Retina (tissue), 1 donor: ENCODE measurements around the gene RBM39.
"Not testable (repeated sequence)": the region's sequence is repeated elsewhere in the genome, so short reads cannot be mapped to it uniquely, and the experiment has no call there.

ENCODE experiments used
- DNase-seq: peaks from one replicate; pipeline ENCODE4 v3.0.0-alpha.2; 2016

Gene RBM39

DNA sequence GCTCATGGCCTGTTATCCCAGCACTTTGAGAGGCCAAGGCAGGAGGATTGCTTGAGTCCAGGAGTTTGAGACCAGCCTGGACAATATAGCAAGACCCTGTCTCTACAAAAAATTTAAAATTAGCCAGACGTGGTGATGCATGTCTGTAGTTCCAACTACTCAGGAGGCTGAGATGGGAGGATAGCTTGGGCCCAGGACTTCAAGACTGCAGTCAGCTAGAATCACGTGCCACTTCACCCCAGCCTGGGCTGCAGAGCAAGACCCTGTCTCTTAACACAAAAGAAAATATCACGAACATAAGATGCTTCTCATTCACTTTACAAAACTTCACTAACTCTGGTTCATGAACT lies 2.4 kb upstream of the RBM39 start:
- DNase-seq = not testable (repeated sequence)

DNA sequence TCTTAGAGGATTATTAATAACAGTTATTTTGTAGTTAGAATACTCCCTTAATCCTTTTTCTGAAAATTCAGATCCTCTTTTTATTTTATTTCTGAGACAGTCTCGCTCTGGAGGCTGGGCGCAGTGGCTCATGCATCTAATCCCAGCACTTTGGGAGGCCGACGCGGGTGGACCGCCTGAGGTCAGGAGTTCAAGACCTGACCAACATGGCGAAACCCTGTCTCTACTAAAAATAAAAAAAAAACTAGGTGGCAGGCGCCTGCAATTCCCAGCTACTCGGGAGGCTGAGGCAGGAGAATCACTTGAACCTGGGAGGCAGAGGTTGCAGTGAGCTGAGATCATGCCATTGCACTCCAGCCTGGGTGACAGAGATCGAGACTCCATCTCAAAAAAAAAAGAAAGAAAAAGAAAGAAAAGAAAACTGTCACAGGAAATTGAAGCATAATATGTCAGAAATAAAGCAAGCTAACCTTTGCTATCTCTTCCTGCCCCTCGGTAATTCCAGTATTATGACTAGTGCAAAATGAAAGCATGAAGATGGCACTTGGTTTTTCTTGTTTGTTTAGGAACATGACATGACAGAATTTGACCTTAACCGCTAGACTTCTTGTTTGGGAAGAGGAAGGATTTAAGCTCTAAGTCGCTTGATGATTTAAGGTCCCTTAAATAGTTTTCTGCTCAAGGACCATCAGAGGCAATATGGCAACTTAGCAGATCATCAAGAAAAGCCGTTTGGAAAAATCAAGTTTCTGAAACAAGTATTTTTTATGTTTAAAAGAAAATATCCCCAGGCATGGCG lies 1.8 kb upstream of the RBM39 start:
- DNase-seq = no peak

DNA sequence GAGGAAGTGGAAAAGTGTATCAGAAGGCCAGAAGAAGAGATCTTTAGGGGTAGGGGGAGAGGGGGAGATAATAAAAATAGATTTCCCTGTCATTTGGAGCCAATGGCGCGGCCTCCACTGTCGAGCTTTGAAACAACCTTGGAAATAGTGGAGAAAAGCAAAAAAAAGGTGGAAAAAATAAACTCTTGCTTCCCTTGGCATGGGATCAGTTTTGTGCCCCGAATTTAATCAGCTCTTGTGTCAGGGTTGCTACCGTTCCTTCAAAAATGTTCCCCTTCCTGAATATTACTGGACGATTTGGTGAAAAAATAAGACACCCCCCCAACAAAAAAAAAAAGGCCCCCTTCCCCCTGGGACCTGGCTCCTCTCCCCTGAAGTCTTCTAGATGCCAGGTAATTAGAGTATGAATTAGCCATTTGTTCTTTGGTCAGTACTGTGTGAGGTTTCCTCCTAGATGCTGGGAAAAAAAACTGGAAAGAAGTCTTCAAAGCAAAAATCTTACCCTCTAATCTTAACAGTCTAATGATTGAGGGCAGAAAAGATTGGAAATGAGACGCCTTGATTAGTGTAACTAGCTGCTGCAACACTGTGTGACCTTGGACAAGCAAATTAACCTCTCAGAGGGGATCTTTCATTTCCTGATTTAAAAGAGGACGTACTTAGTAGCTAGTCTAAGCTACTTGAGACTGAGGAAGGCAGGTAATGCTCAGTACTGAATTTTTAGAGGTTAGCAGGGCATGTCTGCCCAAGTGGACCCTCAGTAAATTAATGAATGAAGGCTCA lies 872 bp upstream of the RBM39 start:
- no peak for DNase-seq

DNA sequence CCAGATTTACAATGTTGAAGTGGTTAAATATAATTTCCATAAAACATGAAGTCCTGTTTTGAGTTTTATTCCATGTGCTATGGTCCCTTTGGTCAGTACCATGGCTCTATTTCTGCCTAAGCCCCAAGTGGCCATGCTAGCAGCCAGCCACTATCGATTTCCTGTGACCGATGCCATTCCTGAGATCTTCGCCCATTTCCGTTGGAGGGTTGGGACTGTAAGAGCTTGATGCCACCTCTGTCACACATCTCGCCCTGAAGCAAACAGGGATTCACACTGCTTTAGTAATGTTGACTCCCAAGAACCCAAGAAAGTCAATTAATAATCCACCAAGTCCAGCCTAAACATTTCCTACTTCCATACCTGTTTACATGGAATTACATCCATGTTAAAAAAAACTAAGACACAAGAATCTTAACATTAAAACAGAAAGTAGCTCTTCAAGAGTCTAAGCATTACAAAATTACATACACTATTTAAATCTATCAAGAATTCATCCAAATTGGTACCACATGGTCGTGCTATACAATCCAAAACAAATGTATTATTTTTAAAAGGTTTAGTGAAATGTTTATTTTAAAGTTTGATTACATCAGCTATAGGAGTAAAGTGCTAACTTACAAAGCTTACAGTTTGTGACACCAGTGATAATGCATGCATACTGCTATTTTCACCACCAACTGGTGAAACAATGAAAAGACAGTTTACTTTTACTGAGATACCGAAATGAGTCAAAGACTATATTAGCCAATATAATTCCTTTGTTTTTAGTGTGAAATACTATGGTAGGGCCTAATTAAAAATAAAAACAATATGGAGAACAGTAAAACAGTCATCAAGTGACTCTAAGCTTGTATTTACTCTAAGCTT lies 2.5 kb downstream of the RBM39 start:
- no peak for DNase-seq

DNA sequence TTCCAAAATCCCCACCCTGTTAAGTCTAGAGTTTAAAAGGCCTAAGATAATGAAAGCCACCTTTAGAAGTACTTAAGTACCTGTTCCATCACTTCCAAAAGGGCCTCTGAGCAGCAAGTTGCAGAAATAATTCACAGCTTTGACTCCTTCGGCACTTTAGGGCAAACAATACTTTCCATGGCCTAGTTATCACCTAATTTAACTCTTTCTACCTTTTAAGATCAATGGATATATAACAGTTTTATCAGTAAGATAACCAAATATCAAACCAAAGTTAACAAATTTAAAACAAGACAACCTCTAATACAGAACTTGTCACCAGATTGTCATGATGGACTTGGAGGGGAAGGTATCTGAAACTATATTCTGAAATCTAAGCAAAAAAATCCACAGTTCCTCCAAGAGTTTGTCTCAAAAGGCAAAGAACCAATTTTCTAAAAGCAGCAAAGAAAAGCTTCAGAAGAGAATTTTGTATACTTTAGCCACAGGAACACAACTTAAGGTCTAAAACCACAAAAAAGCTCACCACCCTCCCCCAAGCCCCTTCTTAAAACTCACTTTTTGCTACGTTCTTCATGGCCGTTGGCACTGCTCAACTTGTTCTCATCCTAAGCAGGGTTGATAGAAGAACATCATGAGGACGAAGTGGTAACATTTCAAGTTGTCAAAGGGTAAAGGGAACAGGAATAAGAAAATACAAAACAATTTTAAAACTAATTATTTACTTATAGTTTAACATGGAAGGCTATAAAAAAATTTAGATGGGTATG lies 3.5 kb downstream of the RBM39 start:
- DNase-seq = no peak

DNA sequence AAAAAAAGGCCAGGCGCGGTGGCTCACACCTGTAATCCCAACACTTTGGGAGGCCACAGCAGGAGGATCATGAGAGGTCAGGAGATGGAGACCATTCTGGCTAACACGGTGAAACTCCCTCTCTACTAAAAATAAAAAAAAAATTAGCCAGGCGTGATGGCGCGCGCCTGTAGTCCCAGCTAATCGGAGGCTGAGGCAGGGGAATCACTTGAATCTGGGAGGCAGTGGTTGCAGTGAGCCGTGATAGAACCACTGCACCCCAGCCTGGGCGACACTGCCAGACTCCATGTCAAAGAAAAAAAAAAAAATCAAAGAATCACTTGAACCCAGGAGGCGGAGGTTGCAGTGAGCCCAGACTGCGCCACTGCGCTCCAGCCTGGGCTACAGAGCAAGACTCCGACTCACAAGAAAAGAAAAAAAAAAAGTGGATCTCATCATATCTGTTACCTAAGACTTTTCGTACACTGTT lies 4.2 kb downstream of the RBM39 start:
- no peak for DNase-seq

DNA sequence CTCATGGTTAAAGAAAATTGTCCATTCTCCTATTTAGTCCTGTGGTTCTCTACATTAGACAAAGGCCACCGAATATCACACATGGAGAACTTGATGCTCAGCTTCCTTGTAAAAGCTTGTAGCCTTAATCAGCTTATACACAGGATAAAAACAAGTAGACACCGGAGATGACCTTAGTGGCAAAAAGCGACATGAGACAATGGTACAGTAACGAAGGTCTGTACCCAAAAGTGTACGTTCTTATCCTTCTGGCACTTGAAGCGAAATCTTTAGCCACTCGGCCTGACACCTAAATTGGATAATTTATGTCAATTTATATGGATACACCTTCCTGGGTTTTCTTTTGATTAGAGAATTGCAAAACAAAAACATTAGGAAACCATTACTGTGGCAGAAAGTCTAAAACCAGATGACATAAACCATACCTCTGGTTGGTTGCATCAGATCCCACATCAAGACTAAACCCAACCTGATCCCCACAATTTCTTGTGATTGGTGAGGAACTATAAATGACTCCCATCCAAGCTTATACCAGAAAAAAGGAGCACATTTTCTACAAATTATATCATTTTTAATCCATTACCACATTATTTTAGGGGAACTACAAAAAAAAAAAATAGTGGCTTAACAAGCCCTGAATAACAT lies 6.1 kb downstream of the RBM39 start:
- DNase-seq = no peak

DNA sequence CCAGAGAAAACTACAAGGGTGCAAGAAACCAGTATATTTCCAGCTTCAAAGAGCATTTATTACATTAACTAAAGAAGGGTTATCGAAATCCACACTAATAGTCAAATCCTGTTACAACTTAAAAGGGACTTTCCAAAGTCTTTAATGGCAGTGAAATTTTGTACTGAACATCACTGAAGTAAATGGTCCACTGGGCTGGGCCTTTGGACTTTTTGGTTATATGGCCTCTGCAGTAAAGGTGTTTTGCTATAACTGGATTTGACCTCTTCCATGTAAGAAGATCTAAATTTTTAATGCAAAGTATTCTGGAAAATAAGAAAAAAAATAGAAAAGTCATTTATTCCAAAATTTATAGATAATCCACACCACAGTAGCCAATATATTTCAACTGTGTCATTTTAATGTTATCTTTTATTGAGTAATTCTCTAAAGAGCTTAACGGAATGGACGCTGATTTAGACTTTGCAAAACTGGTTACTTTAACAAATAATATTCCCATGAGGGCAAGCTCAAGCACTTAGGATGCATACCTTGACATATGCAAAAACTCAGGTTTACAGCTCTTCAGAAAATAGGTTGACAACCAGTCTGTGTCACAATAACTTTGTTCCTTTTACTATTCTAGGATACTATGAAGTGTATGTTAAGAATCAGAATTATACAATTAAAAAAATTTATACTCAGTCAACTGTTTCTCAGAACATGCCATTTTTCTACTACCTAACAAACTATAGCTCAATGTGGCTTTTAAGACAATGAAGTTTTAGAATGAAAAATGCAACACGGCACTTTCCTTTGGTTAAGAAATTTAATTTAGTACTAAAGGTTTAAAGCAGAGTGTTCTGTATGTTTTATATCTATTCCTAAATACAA lies 7.0 kb downstream of the RBM39 start:
- DNase-seq = no peak

DNA sequence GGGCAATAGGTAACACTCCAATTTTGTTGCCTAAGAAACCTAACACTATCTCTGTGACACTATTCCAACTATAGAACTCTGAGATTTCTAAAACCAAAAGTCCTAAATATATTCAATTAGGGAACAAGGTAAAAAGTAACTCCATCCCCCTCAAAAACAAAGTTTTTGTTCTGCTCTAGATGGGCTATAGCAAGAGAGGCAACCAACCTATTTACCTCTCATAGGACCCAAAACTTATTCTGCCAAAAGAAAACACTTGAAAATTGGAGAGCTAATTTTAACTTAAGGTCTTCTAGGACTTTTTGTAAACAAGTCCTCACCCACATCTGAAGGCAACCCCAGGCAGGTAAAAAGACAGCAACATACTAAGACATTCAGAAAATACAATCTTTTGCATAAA lies 7.7 kb downstream of the RBM39 start:
- no peak for DNase-seq

DNA sequence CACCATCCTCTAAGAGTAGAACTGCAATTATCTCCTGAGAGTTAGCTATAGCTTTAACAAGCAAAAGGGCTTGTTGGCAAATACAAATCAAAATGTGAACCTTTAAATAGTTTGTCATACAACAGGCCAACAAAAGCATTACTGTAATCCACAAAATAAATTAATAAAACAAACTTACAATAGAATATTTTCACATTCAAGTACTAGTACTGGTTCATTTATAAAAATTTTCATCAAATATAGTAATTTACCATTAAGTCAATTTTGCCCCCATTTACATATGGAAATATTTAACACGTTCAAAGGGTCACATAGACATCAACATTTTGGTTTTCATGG lies 9.4 kb downstream of the RBM39 start:
- DNase-seq = no peak

DNA sequence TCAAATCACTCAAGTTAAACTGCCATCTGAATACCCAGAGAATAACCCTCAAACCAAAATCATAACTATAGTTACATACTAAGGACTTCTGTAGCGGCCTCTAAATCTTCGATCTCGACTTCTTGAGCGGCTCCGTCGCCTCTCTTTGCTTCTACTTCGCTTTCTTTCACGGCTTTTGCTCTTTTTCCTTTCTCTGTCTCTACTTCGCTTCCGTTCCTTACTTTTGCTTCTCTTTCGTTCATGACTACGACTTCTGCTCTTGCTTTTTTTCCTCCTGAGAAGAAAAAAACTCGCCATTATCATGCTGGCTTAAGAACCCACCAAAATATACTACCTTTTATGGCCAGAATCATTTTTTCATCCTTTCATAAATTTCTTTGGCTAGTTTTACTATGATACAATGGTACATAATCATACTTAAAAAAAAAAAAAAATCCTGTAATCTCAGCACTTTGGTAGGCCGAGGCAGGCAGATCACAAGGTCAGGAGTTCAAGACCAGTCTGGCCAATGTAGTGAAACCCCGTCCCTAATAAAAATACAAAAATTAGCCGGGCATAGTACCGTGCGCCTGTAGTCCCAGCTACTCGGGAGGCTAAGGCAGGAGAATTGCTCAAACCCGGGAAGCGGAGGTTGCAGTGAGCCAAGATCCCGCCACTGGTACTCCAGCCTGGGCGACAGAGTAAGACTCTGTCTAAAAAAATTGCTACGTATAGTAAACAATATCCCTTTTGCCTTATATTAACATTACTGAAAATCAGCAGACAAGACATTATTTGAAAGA lies 10.0 kb downstream of the RBM39 start:
- no peak for DNase-seq

DNA sequence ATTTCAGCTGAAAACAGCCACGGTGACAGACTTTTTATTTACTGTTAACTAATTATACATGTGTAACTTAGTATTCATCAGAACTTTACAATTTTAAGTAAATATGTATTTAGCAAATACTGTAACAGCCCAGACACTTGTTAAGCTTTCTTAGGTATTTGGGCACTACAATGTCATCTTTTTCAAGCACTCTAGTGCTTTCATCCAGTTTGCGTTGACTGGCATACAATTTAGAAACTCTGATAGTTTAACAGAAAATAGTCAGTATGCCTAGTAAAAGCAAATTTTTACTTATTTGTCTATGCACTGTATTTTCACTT lies 10.6 kb downstream of the RBM39 start:
- no peak for DNase-seq

DNA sequence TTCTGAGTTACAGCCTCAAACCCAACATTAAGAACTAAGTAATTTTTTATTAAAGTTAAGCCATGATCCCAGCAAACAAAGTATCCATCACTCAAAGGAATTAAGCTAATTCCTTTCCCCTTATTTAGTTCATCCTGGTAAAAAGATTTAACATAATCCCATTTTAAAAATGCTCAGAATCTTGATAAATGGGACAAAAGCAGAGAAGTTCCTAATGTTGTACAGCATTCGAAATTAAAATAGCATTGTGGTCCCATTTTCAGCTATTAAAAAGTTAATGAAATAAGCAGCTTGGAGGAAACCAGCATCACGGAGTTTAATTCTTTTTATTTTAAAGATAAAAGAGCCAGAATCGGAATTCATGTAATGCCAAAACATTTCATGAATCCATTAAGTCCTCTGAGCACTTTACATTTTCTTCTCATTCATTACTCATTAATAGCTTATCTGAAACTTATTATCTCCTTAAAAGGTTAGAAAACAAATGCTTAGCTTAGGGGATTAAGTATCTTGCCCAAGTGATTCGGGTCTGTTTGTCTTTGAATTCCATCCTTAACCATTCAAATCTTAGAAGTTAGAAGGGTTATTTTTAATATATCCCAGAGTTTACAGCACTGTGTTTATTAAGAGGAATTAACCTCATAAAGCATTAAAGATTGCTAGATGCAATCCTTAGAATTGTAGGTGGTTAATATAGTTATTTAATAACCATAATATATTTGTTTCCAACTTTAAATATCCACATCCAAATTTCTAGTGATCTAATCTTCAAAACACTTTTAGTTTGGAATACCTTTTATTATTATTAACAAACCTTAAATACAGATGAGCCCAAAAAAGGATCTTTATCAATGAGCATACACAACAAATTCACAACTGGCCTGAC lies 11.2 kb downstream of the RBM39 start:
- DNase-seq = no peak

DNA sequence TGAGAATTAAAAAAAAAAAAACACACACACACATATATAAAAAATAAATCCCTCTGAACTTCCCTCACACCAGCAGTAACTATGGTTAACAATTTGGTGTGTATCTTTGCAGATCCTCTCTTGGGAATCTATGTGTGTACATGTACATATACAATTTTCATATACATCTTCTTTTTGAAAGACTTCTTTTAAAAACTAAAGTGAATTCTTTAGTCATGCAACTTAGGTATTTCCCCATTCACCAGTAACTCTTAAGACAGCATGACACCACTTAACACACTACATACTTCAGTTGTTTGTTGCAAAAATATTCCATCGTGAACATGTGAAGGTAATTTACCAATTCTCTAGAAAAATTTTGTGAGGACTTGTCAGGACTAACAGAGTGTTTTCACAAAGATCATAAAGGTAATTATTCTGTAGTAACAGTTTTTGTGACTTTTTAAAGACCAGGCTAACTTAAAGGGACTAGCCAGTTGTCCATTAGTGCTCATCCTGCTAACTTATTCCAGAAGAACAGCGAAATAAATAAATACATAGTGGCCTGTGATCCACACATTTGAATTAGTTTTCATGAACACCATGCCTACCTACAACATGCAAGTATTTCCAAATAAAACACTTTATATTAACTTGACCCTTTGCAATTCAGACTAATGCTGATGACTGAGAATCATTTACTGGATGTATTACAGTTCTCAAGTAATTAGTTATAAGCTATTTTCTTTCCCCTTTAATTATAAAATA lies 12.1 kb downstream of the RBM39 start:
- DNase-seq = no peak

DNA sequence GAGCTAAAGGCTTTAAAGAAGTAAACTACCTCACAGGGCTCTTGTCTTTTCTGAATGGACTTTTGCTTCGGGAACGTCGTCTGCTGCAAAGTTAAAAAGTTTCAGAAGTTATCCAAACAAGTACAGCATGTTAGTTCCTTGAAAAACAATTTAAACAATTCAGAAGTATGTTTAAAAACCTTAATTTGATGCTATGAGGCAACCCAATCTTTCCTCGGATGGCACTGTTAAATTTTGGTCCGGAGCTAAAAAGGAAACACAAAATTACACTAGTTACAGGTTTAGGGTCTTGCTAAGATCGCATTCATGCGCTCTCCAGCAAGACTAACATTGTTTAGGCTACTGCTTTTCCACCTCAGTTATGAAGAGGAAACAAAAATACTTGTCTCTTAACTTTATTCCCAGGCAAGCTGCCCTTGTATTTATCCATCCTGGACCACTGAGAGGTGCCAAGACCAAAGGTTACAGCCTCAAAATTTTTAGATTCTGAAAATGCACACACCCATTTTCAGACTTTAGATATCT lies 12.7 kb downstream of the RBM39 start:
- no peak for DNase-seq

DNA sequence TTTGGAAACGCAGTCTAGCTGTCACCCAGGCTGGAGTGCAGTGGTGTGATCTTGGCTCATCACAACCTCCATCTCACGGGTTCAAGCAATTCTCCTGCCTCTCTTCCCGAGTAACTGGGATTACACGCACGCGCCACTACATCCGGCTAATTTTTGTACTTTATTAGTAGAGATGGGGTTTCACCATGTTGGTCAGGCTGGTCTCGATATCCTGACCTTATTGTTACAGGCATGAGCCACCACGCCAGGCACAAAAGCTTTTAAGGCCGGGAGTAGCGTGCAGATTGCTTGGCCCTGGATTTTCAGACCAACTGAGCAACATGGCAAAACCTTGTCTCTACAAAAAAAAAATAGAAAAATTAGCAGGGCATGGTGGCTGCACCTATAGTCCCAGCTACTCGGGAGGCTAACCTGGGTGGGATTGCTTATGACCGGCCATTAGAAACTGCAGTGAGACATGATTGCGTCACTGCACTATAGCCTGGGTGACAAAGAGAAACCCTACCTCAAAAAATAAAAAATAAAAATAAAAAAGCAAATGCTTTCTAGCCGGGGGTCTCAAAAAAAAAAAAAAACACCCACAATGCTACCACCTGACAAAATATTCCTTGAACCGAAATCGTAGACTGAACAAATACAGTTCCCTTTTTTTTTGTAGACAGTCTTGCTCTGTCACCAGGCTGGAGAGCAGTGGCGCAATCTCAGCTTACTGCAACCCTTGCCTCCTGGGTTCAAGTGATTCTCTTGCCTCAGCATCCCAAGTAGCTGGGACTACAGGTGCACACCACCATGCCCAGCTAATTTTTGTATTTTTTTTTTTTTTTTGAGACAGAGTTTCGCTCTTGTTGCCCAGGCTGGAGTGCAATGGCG lies 15.0 kb downstream of the RBM39 start:
- no peak for DNase-seq
